OCI-LY1 (cell line): Measurements from ENCODE around the gene UPF1.

Experiments used
- H2AFZ ChIP-seq: fragments of 200-600 bp; sonication (generic), shearing (Covaris generic); 2 replicates; pipeline ENCODE4 v1.6.0; 2014; ENCODE audit warnings: antibody characterized with exemption, mild to moderate bottlenecking, low read length
- H3F3A ChIP-seq: fragments of 200-600 bp; sonication (generic), shearing (Covaris generic); 2 replicates; pipeline ENCODE4 v1.6.0; 2014; ENCODE audit warnings: mild to moderate bottlenecking, antibody characterized with exemption, low read length, moderate library complexity; ENCODE audit not compliant: insufficient read depth
- H3K27ac ChIP-seq: fragments of 200-600 bp; sonication (generic); 2 replicates; pipeline ENCODE4 v1.5.1; 2014; ENCODE audit warnings: low read length, mixed run types, mild to moderate bottlenecking, low read depth; ENCODE audit not compliant: poor library complexity, severe bottlenecking
- H3K27me3 ChIP-seq: fragments of 200-600 bp; sonication (generic); 2 replicates; pipeline ENCODE4 v1.6.0; 2014; ENCODE audit warnings: antibody characterized with exemption, mild to moderate bottlenecking, low read length, moderate library complexity; ENCODE audit not compliant: insufficient read depth
- H3K36me3 ChIP-seq: fragments of 200-600 bp; sonication (generic); 2 replicates; pipeline ENCODE4 v1.6.1; 2014; ENCODE audit warnings: mild to moderate bottlenecking, antibody characterized with exemption, low read length, moderate library complexity, mixed read lengths; ENCODE audit not compliant: insufficient read depth
- H3K4me1 ChIP-seq: fragments of 200-600 bp; sonication (generic); 2 replicates; pipeline ENCODE4 v1.5.1; 2014; ENCODE audit warnings: mild to moderate bottlenecking, low read length, moderate library complexity; ENCODE audit not compliant: insufficient read depth, severe bottlenecking
- H3K4me2 ChIP-seq: fragments of 200-600 bp; sonication (generic), shearing (Covaris generic); 2 replicates; pipeline ENCODE4 v1.6.1; 2014; ENCODE audit warnings: low read length
- H3K4me3 ChIP-seq: fragments of 200-600 bp; sonication (generic); 2 replicates; pipeline ENCODE4 v1.5.1; 2014; ENCODE audit warnings: low read length, low read depth, mild to moderate bottlenecking, mixed read lengths; ENCODE audit not compliant: poor library complexity, severe bottlenecking
- H3K79me2 ChIP-seq: fragments of 200-600 bp; shearing (Covaris generic); 2 replicates; pipeline ENCODE4 v1.6.1; 2016; ENCODE audit warnings: mixed run types, low read length, mixed read lengths; ENCODE audit not compliant: insufficient read depth
- H3K9ac ChIP-seq: fragments of 200-600 bp; sonication (generic), shearing (Covaris generic); 2 replicates; pipeline ENCODE4 v1.6.1; 2014; ENCODE audit warnings: mild to moderate bottlenecking, low read length, mixed read lengths
- H3K9me2 ChIP-seq: fragments of 200-600 bp; sonication (generic), shearing (Covaris generic); 2 replicates; pipeline ENCODE4 v1.6.1; 2014; ENCODE audit warnings: low read depth, mild to moderate bottlenecking, low read length, mixed read lengths
- H3K9me3 ChIP-seq: fragments of 200-600 bp; shearing (Covaris generic); 2 replicates; pipeline ENCODE4 v1.6.1; 2014; ENCODE audit warnings: low read length, mixed read lengths
- H4K20me1 ChIP-seq: fragments of 200-600 bp; sonication (generic), shearing (Covaris generic); 2 replicates; pipeline ENCODE4 v1.6.0; 2016; ENCODE audit warnings: mild to moderate bottlenecking, low read length; ENCODE audit not compliant: insufficient read depth
- CTCF ChIP-seq: fragments of 200-600 bp; sonication (generic), shearing (Covaris generic); IDR thresholded peaks from 2 replicates; pipeline ENCODE4 v1.5.1; 2017; ENCODE audit warnings: mild to moderate bottlenecking, antibody characterized with exemption, low read length, moderate library complexity, mixed read lengths
- EZH2 ChIP-seq: fragments of 200-600 bp; sonication (generic), shearing (Covaris generic); IDR thresholded peaks from 2 replicates; pipeline ENCODE4 v1.8.0; 2017; ENCODE audit warnings: borderline replicate concordance, mixed run types, mild to moderate bottlenecking, antibody characterized with exemption, low read length, moderate library complexity, mixed read lengths

Gene UPF1

DNA sequence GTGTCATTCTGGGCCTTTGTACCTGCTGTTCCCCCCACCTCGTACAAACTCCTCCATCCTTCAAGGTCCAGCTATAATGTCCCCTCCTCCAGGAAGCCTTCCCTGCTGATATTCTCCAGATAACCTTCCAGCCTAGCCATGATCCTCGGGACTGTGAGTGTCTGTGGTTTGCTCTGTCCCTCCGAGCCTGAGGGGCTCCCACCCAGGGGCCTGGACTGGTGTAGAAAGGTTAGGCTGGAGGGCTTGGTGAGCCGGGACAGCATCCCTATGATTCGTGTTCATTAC lies 37.8 kb upstream of the UPF1 start:
- H3K4me2 ChIP-seq: no peak overlapping the region
- no peaks in the 10 kb centered on the region for H3K4me1 ChIP-seq
- peaks cover 7% of the 10 kb centered on the region; the same call in 1 of the 2 replicates for H3K27me3 ChIP-seq
- H3K9me3 ChIP-seq: no peaks in the 10 kb centered on the region
- no peak overlapping the region for H3K4me3 ChIP-seq
- no peak for TF ChIP-seq CTCF
- TF ChIP-seq EZH2: no peak
- H3K9me2 ChIP-seq: no peaks in the 10 kb centered on the region
- no peak overlapping the region for H3K27ac ChIP-seq
- no peaks in the 10 kb centered on the region for H3F3A ChIP-seq
- H4K20me1 ChIP-seq: no peaks in the 10 kb centered on the region
- H3K36me3 ChIP-seq: no peaks in the 10 kb centered on the region
- H2AFZ ChIP-seq: no peak overlapping the region
- H3K9ac ChIP-seq: no peak overlapping the region
- H3K79me2 ChIP-seq: no peaks in the 10 kb centered on the region

DNA sequence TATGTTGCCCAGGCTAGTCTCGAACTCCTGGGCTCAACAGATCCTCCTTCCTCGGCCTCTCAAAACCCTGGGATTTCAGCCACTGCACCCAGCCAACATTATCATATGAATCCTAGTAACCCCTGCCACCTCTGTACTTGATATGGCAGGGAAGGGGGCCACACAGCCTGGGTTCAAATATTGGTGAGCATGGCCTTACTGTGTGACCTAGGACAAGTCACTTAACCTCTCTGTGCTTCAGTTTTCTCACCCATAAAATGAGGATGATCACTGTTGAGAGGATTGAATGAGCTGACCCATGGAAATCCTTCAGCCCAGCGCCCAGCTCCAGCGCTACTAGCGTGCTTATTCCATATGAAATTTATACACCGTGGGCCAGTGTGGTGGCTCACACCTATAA lies 37.1 kb upstream of the UPF1 start:
- Histone ChIP-seq H3K79me2 (no peaks in the 10 kb centered on the region), H3K36me3 (no peaks in the 10 kb centered on the region), H4K20me1 (no peaks in the 10 kb centered on the region), H3K9me3 (no peaks in the 10 kb centered on the region), H3K4me1 (no peaks in the 10 kb centered on the region), H3K9ac (no peak overlapping the region), H2AFZ (no peak overlapping the region), H3F3A (no peaks in the 10 kb centered on the region), H3K9me2 (no peaks in the 10 kb centered on the region), H3K4me2 (no peak overlapping the region), H3K27me3 (peaks cover 7% of the 10 kb centered on the region; the same call in 1 of the 2 replicates), H3K4me3 (no peak overlapping the region), H3K27ac (no peak overlapping the region)
- TF ChIP-seq CTCF (no peak), EZH2 (no peak)

DNA sequence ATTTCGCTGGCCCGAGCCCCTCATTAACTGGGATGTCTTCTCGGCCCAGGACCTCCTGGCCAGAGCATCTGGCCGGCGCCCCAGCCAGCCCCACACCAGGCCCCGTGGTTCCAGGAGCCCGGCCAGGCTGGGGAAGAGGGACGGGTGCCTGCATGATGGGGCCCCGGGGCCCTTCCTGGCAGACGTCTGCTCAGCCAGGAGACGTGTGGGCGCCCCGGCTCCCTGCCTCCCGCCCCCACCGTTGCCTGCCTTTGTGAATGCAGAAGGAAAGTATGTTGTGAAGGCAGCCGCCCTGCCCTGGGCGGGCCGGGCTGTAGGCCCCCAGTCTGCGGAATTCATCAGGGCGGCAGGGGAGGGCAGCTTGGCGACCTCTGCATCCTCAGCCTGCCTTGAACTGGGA lies 36.2 kb upstream of the UPF1 start:
- H3K79me2 ChIP-seq: no peaks in the 10 kb centered on the region
- H2AFZ ChIP-seq: no peak overlapping the region
- no peaks in the 10 kb centered on the region for H3K4me1 ChIP-seq
- H3K27ac ChIP-seq: no peak overlapping the region
- no peaks in the 10 kb centered on the region for H3F3A ChIP-seq
- no peaks in the 10 kb centered on the region for H3K36me3 ChIP-seq
- H3K9ac ChIP-seq: no peak overlapping the region
- no peaks in the 10 kb centered on the region for H3K9me2 ChIP-seq
- no peak overlapping the region for H3K4me2 ChIP-seq
- peaks cover 5% of the 10 kb centered on the region; the same call in 1 of the 2 replicates for H3K27me3 ChIP-seq
- H3K4me3 ChIP-seq: no peak overlapping the region
- H4K20me1 ChIP-seq: no peaks in the 10 kb centered on the region
- TF ChIP-seq EZH2: no peak
- no peak for TF ChIP-seq CTCF
- H3K9me3 ChIP-seq: no peaks in the 10 kb centered on the region
